Thyroid gland (tissue), 4 donors: ENCODE results near the gene ZNF511.

Source experiments
- CTCF ChIP-seq, 6 experiments: fragments of 200-600 bp in 3 of 6; fragments of 450-650 bp in 3 of 6; sonication (generic) in 3 of 6; IDR thresholded peaks; one replicate each; pipeline ENCODE4 v1.5.1; 2016 to 2019; ENCODE audit warnings: antibody characterized with exemption in 6 of 6, mild to moderate bottlenecking in 2 of 6, inconsistent platforms in 1 of 6, moderate library complexity in 1 of 6
- POLR2A ChIP-seq, 2 donors: fragments of 450-650 bp; IDR thresholded peaks; one replicate each; pipeline ENCODE4 v1.6.1; 2017; ENCODE audit warnings: antibody characterized with exemption in 2 of 2, mild to moderate bottlenecking in 2 of 2, moderate library complexity in 1 of 2

GRCh38 chr10:133350950-133351329, 42.2 kb downstream of the ZNF511 start:
- TF ChIP-seq CTCF (IDR thresholded peaks at IDR 0.05) (no peak), POLR2A (IDR thresholded peaks at IDR 0.05) (no peak)
